ENCODE measurements around the gene WFDC2. TPM values are rescaled to one million over a fixed set of nuclear protein-coding genes. Genes with fewer than 3 reads are reported as not detected.

Gene WFDC2
- total and polyA plus RNA-seq, 2 of the 4 experiments (the other 2 are of a cell fraction), result not detected

DNA sequence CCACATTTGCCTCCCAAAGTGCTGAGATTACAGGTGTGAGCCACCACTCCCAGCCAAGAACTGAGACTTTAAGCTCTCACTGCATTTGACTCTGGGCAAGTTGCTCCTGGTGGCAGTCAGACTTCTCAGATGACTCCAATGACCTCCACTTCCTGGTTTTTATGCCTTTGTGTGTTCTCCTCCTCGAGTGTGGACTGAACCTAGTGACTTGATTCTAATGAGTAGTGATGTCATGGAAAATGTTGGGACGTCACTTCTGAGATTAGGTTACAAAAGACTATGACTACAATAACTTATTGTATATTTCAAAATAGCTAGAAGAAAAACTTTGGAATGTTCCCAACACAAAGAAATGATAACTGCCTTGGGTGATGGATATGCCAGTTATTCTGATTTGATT is 33.9 kb downstream of the WFDC2 start:
- H3K27ac ChIP-seq (ENCODE audit: insufficient read depth, low read length), result no peak overlapping the region
- no peak overlapping the region for H4K5ac ChIP-seq (ENCODE audit: low read depth, low read length)
- H2AK9ac ChIP-seq (replicated peaks; ENCODE audit: low read depth, low read length, poor library complexity), result no peak overlapping the region
- no peak overlapping the region for H2BK5ac ChIP-seq (ENCODE audit: low read depth, low read length, poor library complexity, severe bottlenecking)
- no peaks in the 10 kb centered on the region for H4K20me1 ChIP-seq (ENCODE audit: insufficient read depth, low read length)
- TF ChIP-seq, protein P1, sequence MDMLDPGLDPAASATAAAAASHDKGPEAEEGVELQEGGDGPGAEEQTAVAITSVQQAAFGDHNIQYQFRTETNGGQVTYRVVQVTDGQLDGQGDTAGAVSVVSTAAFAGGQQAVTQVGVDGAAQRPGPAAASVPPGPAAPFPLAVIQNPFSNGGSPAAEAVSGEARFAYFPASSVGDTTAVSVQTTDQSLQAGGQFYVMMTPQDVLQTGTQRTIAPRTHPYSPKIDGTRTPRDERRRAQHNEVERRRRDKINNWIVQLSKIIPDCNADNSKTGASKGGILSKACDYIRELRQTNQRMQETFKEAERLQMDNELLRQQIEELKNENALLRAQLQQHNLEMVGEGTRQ (IDR thresholded peaks at IDR 0.05; ENCODE audit: low read depth, low read length), result no peak
- TF ChIP-seq ELK1 (IDR thresholded peaks at IDR 0.05; ENCODE audit: borderline replicate concordance, low read depth, low read length) (no peak), MAFK (IDR thresholded peaks at IDR 0.05; ENCODE audit: low read depth, low read length) (no peak), NFE2L2 (IDR thresholded peaks at IDR 0.05; ENCODE audit: low read depth, low read length) (no peak), RAD21 (IDR thresholded peaks at IDR 0.05; ENCODE audit: low read length) (no peak), CHD1 (IDR thresholded peaks at IDR 0.05; ENCODE audit: low read depth, low read length) (no peak), FOS (IDR thresholded peaks at IDR 0.05; ENCODE audit: low read depth, low read length) (no peak), SMC3 (IDR thresholded peaks at IDR 0.05; ENCODE audit: low read depth, low read length) (no peak), RFX5 (IDR thresholded peaks at IDR 0.05; ENCODE audit: low read depth, low read length) (no peak), RCOR1 (IDR thresholded peaks at IDR 0.05; ENCODE audit: insufficient replicate concordance, low read length) (no peak), MXI1 (IDR thresholded peaks at IDR 0.05; ENCODE audit: borderline replicate concordance, low read depth, low read length) (no peak), MAZ (IDR thresholded peaks at IDR 0.05; ENCODE audit: borderline replicate concordance, low read depth, low read length) (no peak), BHLHE40 (IDR thresholded peaks at IDR 0.05; ENCODE audit: low read depth, low read length) (no peak), POLR2A (IDR thresholded peaks at IDR 0.05; ENCODE audit: low read depth, low read length) (no peak), CEBPB (IDR thresholded peaks at IDR 0.05; ENCODE audit: low read depth, low read length) (no peak)
- TF ChIP-seq, protein P2, sequence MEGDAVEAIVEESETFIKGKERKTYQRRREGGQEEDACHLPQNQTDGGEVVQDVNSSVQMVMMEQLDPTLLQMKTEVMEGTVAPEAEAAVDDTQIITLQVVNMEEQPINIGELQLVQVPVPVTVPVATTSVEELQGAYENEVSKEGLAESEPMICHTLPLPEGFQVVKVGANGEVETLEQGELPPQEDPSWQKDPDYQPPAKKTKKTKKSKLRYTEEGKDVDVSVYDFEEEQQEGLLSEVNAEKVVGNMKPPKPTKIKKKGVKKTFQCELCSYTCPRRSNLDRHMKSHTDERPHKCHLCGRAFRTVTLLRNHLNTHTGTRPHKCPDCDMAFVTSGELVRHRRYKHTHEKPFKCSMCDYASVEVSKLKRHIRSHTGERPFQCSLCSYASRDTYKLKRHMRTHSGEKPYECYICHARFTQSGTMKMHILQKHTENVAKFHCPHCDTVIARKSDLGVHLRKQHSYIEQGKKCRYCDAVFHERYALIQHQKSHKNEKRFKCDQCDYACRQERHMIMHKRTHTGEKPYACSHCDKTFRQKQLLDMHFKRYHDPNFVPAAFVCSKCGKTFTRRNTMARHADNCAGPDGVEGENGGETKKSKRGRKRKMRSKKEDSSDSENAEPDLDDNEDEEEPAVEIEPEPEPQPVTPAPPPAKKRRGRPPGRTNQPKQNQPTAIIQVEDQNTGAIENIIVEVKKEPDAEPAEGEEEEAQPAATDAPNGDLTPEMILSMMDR (conservative IDR thresholded peaks at IDR 0.05; ENCODE audit: low read depth, low read length), result no peak
- BruUV-seq (replicated peaks), result no TSS peak
- no peak overlapping the region for H3K56ac ChIP-seq (ENCODE audit: extremely low read depth, insufficient read depth, low read length)
- no peak overlapping the region for H3K4ac ChIP-seq (ENCODE audit: low read depth, low read length)
- H3K14ac ChIP-seq (replicated peaks; ENCODE audit: low read depth, low read length), result no peak overlapping the region
- no peak overlapping the region for H3K4me2 ChIP-seq (ENCODE audit: low read depth, low read length)
- H2BK15ac ChIP-seq (ENCODE audit: low read depth, low read length), result no peak overlapping the region
- in situ Hi-C loops (cut with MboI; ENCODE audit: low sequenced_read_pairs) (no loop called here), dilution Hi-C loops (cut with HindIII; ENCODE audit: low sequenced_read_pairs, unreplicated experiment) (no loop called here), intact Hi-C loops (cut with micrococcal nuclease) (no loop called here)
- DNase-seq (no peak), ATAC-seq (ENCODE audit: low read depth) (no peak)
- ChIA-PET POLR2A (ENCODE audit: unreplicated experiment) (no interaction called here), CTCF (no interaction called here)
- H3K9me1 ChIP-seq (ENCODE audit: insufficient read depth, low read length), result no peaks in the 10 kb centered on the region
- no peak overlapping the region for H3K4me3 ChIP-seq (ENCODE audit: insufficient read depth, low read depth, low read length)
- H2BK20ac ChIP-seq (ENCODE audit: low read depth, low read length), result no peak overlapping the region
- no peak overlapping the region for H4K8ac ChIP-seq (ENCODE audit: low read depth in 2 of 2, low read length in 2 of 2)
- H2AK5ac ChIP-seq (ENCODE audit: low read depth, low read length), result no peak overlapping the region
- no peak overlapping the region for H3K9ac ChIP-seq (ENCODE audit: low read depth, low read length)
- H2AFZ ChIP-seq (replicated peaks; ENCODE audit: low read length, poor library complexity), result no peak overlapping the region
- no peaks in the 10 kb centered on the region for H3K79me1 ChIP-seq (ENCODE audit: low read depth in 1 of 2, low read length in 2 of 2)
- peaks cover 2% of the 10 kb centered on the region for H3K27me3 ChIP-seq (ENCODE audit: control insufficient read depth, insufficient read depth, low read length)
- no peak overlapping the region for H3K18ac ChIP-seq (ENCODE audit: low read depth, low read length)
- H3K9me3 ChIP-seq (ENCODE audit: control insufficient read depth, insufficient read depth, low read length), result no peaks in the 10 kb centered on the region
- H3K4me1 ChIP-seq (ENCODE audit: control insufficient read depth, insufficient read depth, low read length), result no peaks in the 10 kb centered on the region
- H2BK120ac ChIP-seq (ENCODE audit: low read depth, low read length), result no peak overlapping the region
- no peak overlapping the region for H4K91ac ChIP-seq (ENCODE audit: insufficient read depth, low read depth, low read length)
- H3K36me3 ChIP-seq (ENCODE audit: control insufficient read depth, insufficient read depth, low read length), result no peaks in the 10 kb centered on the region
- H3K23ac ChIP-seq (ENCODE audit: low read depth, low read length), result no peak overlapping the region
- WGBS, 2 experiments (ENCODE audit: extremely low coverage in 2 of 2, insufficient read length in 1 of 2), result no CpG with 5 or more reads among the region's 2 CpGs

Measured in IMR-90 (cell line).